Pulmonary artery endothelial cell (primary cell): ENCODE data around the gene HLCS. TPM values are rescaled to one million over a fixed set of nuclear protein-coding genes. Genes with fewer than 3 reads are reported as not detected.

Source experiments
- DNase-seq: peaks from one replicate; pipeline ENCODE4 v3.0.0-alpha.2; 2011; ENCODE audit warnings: low read depth, low spot score
- total RNA-seq: library from RNA; depleted of rRNA; stranded (reverse); fragments of >200 nt; gene quantifications from 2 replicates; pipeline ENCODE4 v1.2.3, GENCODE V29; 2014

Gene HLCS
- total RNA-seq, 1 donor from 2014 or later = 15.6 TPM

DNA sequence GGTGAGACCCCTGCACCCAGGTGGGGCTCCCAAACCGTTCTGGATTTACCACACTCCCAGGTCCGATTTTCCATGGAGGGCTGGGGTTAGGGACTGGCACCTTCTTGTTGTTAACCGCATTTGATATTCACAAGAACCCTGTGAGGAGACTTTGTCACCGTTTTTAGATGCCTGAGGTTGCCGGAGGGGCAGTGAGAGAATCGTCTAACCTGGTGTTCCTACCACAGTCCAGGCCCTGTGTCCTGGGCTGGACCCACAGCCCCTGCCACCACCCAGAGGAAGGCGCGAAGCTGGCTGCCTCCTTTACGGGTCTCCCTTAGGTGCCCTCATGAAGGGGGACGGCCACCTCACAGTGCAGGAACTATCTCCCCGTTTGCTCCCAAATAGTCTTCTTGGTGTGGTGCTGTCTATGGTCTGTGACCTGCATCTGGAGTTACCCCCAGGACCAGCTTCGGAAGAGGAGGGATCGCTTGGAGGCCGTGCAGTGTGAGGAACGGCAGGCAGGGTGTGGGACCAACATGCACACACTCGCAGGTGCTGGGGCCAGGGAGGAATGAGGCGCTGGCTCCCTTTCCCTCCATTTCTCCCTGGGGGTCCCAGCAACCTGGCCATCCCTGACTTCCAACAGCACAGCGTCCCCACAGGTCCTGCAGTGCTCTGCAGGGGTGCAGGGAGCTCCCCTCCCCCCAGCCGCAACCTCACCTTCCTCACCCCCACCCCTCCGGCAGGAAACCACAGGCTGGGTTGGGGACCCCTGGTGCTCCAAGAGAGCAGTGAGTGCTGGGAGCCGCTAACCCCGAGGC lies 260.6 kb downstream of the HLCS start:
- DNase-seq = no peak

- no peak for DNase-seq
Observed at GRCh38 chr21:36704958-36705678, 261.4 kb downstream of the HLCS start.

GRCh38 chr21:36704281-36704957 lies 262.1 kb downstream of the HLCS start:
- DNase-seq = no peak

DNA sequence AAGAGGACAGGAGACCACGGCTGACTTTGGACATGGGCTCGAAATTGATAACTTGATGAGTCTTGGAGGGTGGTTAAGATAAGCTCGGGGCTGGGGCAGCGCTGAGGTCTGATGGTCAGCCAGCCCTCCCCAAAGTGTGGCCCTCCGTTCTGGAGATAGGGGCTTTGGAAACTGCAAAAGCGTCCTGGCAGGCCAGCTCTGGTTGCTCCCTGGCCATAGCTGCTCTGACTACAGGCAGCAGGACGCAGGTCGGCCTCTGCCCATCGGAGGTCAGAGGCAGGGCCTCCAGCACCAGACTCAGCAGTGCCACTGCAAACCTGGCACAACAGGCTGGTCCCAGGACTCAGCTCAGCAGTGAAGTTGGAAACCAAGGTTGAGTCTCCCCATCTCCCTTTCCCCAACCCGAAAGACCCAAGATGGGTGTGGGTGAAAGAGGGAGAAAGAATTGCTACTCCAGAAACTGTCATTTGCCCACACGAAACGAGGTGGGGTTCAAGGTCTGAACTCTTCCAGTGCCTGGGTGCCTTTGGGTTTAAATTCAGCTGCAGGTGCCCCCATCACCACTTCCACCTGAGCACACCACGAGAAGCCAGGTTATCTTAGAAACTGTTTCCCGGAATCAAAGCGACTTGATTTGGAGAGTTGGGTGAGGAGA lies 262.7 kb downstream of the HLCS start:
- no peak for DNase-seq

- no peak for DNase-seq
Observed at GRCh38 chr21:36703123-36703522, 263.3 kb downstream of the HLCS start.

GRCh38 chr21:36702622-36702968 lies 263.9 kb downstream of the HLCS start:
- no peak for DNase-seq

- DNase-seq = no peak
Observed at GRCh38 chr21:36701756-36702621, 264.5 kb downstream of the HLCS start.

GRCh38 chr21:36700971-36701755 lies 265.3 kb downstream of the HLCS start:
- DNase-seq = no peak

Other genes with a start within 250 kb of the HLCS start
- gene RIPPLY3, start 40.0 kb upstream of the HLCS start, total RNA-seq = not detected in 2 replicates
- gene PIGP, start 106.4 kb upstream of the HLCS start, total RNA-seq = 5.0 and 5.7 TPM in 2 replicates
- gene TTC3, start 106.6 kb upstream of the HLCS start, total RNA-seq = 115 and 130 TPM in 2 replicates